Breast epithelium (tissue), 4 donors: ENCODE results near the gene ABCA13. TPM values are rescaled to one million over a fixed set of nuclear protein-coding genes. Genes with fewer than 3 reads are reported as not detected.

ENCODE experiments used
- DNase-seq, 2 donors: peaks; one replicate each; pipeline ENCODE4 v3.0.0-alpha.2; 2019; ENCODE audit warnings: low spot score in 2 of 2
- H3K27ac ChIP-seq, 2 donors: fragments of 200-600 bp; sonication (generic) in 1 of 2; one replicate each; pipeline ENCODE4 v1.5.1; 2016 to 2019; ENCODE audit warnings: mild to moderate bottlenecking in 1 of 2
- H3K27me3 ChIP-seq, 2 donors: fragments of 200-600 bp; sonication (generic) in 1 of 2; one replicate each; pipeline versions ENCODE4 v1.5.1 to v1.6.0; 2017 to 2019; ENCODE audit warnings: control low read depth in 1 of 2, mild to moderate bottlenecking in 1 of 2
- H3K36me3 ChIP-seq: fragments of 200-600 bp; one replicate; pipeline ENCODE4 v1.5.1; 2019
- H3K4me1 ChIP-seq, 2 donors: fragments of 200-600 bp; sonication (generic); one replicate each; pipeline ENCODE4 v1.5.1; 2016 to 2019; ENCODE audit warnings: control low read depth in 1 of 2
- H3K4me3 ChIP-seq, 3 donors: fragments of 200-600 bp; sonication (generic); 1 replicate in 2 of 3; 2 replicates in 1 of 3; pipeline ENCODE4 v1.5.1; 2016 to 2019; ENCODE audit warnings: mild to moderate bottlenecking in 3 of 3, moderate library complexity in 2 of 3
- H3K9me3 ChIP-seq, 2 donors: fragments of 200-600 bp; sonication (generic) in 1 of 2; one replicate each; pipeline ENCODE4 v1.5.1; 2016 to 2019; ENCODE audit warnings: control low read depth in 1 of 2
- POLR2A ChIP-seq: fragments of 450-650 bp; IDR thresholded peaks from one replicate; pipeline ENCODE4 v1.6.1; 2016; ENCODE audit warnings: antibody characterized with exemption, mild to moderate bottlenecking, moderate library complexity
- POLR2AphosphoS5 ChIP-seq, 3 donors: sonication (generic); formaldehyde crosslinking; IDR thresholded peaks; one replicate each; pipeline ENCODE4 v1.6.1; 2017; ENCODE audit warnings: antibody characterized with exemption in 3 of 3
- intact Hi-C: fragments of 100-400 bp; cut with DNase I; formaldehyde crosslinking; loops from one replicate; pipeline ENCODE4 v1.15.1; 2023; ENCODE audit warnings: low total_unique reads
- total RNA-seq, 3 donors: library from RNA; depleted of rRNA; stranded (reverse); fragments of >200 nt; gene quantifications; one replicate each; pipeline ENCODE4 v1.1.0, GENCODE V29; 2016
- TF ChIP-seq, protein P1 (sequence below), 3 donors: fragments of 450-650 bp; IDR thresholded peaks; one replicate each; pipeline ENCODE4 v1.5.1; 2016 to 2017; ENCODE audit warnings: antibody characterized with exemption in 3 of 3, mild to moderate bottlenecking in 3 of 3, moderate library complexity in 3 of 3

ABCA13 gene
- total RNA-seq, 3 donors from 2014 or later: under 0.01 to 0.29 (median under 0.01) TPM

DNA sequence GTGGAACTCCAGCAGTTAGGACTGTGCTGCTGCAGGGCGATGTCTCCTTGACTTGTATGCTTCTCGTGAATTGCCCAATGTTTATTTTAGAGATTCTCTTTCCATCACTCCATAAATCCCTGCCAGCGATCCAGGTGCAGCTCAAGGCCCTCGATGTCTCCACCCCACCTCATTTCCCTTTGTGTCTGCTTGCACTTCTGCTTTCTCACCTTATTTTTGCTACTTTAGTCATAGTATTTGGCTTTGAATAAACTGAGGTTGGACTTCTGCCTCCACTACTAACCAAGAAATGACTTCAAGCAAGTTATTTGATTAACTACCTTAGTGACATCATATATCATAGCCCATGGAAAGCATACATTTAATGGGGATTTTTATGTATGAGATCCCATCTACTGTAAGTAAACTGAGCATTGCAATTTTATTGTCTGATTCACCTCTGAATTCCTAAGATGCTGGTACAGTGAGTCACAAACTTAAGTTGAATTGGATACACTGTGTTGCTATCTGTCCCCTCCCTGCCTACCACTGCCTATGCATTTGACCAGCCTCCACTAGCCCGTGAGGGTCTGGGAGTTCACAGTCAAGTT lies 255.8 kb downstream of the ABCA13 start:
- intact Hi-C loops: no loop called here
- no peak for DNase-seq
- Histone ChIP-seq H3K36me3 (no peaks in the 10 kb centered on the region), H3K4me3 (no peak overlapping the region), H3K27ac (no peak overlapping the region), H3K9me3 (no peaks in the 10 kb centered on the region), H3K27me3 (no peaks in the 10 kb centered on the region), H3K4me1 (no peaks in the 10 kb centered on the region)
- TF ChIP-seq POLR2AphosphoS5 (IDR thresholded peaks at IDR 0.05) (no peak), POLR2A (no peak)
- TF ChIP-seq, protein P1, sequence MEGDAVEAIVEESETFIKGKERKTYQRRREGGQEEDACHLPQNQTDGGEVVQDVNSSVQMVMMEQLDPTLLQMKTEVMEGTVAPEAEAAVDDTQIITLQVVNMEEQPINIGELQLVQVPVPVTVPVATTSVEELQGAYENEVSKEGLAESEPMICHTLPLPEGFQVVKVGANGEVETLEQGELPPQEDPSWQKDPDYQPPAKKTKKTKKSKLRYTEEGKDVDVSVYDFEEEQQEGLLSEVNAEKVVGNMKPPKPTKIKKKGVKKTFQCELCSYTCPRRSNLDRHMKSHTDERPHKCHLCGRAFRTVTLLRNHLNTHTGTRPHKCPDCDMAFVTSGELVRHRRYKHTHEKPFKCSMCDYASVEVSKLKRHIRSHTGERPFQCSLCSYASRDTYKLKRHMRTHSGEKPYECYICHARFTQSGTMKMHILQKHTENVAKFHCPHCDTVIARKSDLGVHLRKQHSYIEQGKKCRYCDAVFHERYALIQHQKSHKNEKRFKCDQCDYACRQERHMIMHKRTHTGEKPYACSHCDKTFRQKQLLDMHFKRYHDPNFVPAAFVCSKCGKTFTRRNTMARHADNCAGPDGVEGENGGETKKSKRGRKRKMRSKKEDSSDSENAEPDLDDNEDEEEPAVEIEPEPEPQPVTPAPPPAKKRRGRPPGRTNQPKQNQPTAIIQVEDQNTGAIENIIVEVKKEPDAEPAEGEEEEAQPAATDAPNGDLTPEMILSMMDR (IDR thresholded peaks at IDR 0.05): no peak

DNA sequence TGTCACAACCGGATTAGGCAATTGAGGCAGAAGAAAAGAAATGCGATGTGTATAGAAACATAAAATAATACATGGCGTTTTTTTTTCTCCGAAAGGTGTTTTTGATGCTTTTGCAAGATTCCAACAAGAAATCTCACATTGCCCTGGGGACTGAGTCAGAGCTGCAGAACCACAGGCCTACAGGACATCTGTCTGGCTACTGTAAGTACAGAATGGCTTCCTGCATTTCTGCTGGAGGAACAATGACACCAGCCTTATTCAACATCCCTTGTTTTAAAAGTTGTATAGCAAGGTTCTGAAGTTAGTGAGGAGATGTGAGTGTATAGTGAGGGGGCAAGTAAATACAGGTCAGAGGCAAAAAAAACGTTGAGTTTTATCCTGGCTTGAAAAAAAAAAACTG lies 256.4 kb downstream of the ABCA13 start:
- H3K4me1 ChIP-seq: no peaks in the 10 kb centered on the region
- H3K9me3 ChIP-seq: no peaks in the 10 kb centered on the region
- no peaks in the 10 kb centered on the region for H3K36me3 ChIP-seq
- H3K4me3 ChIP-seq: no peak overlapping the region
- no peaks in the 10 kb centered on the region for H3K27me3 ChIP-seq
- TF ChIP-seq POLR2AphosphoS5 (IDR thresholded peaks at IDR 0.05) (no peak), POLR2A (no peak)
- TF ChIP-seq, protein P1 (IDR thresholded peaks at IDR 0.05): no peak
- intact Hi-C loops: no loop called here
- no peak for DNase-seq
- H3K27ac ChIP-seq: no peak overlapping the region

DNA sequence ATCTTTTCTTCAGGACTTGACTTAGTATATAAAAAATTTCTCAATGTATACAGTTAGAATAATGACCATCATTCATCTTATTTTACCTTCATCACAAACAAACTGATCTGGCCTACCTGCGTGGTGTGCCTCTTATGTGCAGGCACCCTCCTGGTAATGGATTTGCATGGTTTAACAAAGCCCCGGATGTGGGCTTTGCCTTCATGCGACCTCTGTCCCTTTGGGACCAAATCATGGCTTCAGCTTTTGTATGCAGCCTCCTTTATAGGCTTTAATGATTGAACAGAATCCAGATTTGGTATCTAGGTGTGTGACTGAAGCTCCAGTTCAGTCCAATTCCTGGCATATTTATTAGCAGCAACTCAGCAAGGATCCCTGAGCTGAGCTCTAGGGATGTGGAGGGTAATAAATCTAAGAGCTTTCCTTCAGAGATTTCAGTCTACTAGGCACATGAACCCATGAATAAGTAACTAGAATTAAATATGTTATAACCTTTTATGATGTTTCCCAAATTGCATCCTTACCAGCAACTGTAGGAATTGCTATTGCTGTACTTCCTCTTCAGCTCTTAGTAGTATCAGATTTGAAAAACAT lies 256.9 kb downstream of the ABCA13 start:
- intact Hi-C loops: no loop called here
- TF ChIP-seq POLR2AphosphoS5 (IDR thresholded peaks at IDR 0.05): no peak
- no peak for TF ChIP-seq POLR2A
- TF ChIP-seq, protein P1 (IDR thresholded peaks at IDR 0.05): no peak
- no peaks in the 10 kb centered on the region for H3K4me1 ChIP-seq
- H3K9me3 ChIP-seq: no peaks in the 10 kb centered on the region
- no peak overlapping the region for H3K27ac ChIP-seq
- H3K4me3 ChIP-seq: no peak overlapping the region
- DNase-seq: no peak
- H3K27me3 ChIP-seq: no peaks in the 10 kb centered on the region
- H3K36me3 ChIP-seq: no peaks in the 10 kb centered on the region

DNA sequence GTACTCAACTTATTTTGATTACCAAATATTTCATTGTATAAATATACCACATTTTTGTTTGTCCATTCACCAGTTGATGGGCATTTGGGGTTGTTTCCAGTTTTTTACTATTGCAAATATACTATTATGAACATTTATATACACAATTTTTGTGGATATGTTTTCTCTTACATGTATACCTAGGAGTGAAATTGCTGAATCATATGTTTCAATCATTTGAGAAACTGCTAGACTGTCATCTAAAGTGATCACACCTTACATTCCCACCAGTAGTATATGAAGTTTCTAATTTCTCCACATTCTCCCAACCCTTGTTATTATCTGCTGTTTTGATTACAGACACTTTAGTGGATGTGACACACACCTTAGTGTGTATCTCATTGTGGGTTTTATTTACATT lies 257.9 kb downstream of the ABCA13 start:
- Histone ChIP-seq H3K36me3 (no peaks in the 10 kb centered on the region), H3K4me1 (no peaks in the 10 kb centered on the region), H3K27ac (no peak overlapping the region), H3K27me3 (no peaks in the 10 kb centered on the region), H3K9me3 (no peaks in the 10 kb centered on the region), H3K4me3 (no peak overlapping the region)
- intact Hi-C loops: no loop called here
- DNase-seq: no peak
- TF ChIP-seq POLR2A (no peak), POLR2AphosphoS5 (IDR thresholded peaks at IDR 0.05) (no peak)
- TF ChIP-seq, protein P1 (IDR thresholded peaks at IDR 0.05): no peak

DNA sequence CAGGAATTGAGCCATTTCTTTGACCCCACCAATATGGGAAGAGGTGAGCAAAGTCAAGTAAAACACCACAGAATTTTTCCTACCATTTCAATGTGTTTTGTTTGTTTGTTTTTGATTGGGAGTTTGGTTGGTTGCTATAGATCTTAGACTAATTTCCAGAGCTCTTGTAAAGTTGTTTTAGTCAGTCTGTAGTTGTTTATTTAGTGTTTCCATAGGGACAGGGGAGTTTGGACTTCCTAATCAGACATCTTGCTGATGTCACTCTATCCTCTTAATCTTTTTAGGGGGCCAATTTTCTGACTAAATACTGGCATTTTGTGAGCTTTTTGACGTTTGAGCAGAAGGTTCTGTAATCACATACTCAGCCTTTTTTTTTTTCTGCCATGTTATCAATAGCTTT lies 266.9 kb downstream of the ABCA13 start:
- Histone ChIP-seq H3K4me3 (no peak overlapping the region), H3K27me3 (no peaks in the 10 kb centered on the region), H3K27ac (no peak overlapping the region), H3K36me3 (no peaks in the 10 kb centered on the region), H3K4me1 (no peaks in the 10 kb centered on the region), H3K9me3 (no peaks in the 10 kb centered on the region)
- TF ChIP-seq, protein P1 (IDR thresholded peaks at IDR 0.05): no peak
- TF ChIP-seq POLR2AphosphoS5 (IDR thresholded peaks at IDR 0.05) (no peak), POLR2A (no peak)
- intact Hi-C loops: no loop called here
- no peak for DNase-seq
